HG02840 (cell line): ENCODE results near the gene PPWD1.
"Not testable (repeated sequence)": the region's sequence is repeated elsewhere in the genome, so short reads cannot be mapped to it uniquely, and the experiment has no call there.

Source experiments
- ATAC-seq: cut with Tn5 transposase; IDR thresholded peaks from one replicate; pipeline ENCODE4 v1.9.1; 2021; ENCODE audit warnings: mild to moderate bottlenecking, moderate library complexity, moderate number of reproducible peaks; ENCODE audit not compliant: unreplicated experiment, low FRiP score

PPWD1 gene

DNA sequence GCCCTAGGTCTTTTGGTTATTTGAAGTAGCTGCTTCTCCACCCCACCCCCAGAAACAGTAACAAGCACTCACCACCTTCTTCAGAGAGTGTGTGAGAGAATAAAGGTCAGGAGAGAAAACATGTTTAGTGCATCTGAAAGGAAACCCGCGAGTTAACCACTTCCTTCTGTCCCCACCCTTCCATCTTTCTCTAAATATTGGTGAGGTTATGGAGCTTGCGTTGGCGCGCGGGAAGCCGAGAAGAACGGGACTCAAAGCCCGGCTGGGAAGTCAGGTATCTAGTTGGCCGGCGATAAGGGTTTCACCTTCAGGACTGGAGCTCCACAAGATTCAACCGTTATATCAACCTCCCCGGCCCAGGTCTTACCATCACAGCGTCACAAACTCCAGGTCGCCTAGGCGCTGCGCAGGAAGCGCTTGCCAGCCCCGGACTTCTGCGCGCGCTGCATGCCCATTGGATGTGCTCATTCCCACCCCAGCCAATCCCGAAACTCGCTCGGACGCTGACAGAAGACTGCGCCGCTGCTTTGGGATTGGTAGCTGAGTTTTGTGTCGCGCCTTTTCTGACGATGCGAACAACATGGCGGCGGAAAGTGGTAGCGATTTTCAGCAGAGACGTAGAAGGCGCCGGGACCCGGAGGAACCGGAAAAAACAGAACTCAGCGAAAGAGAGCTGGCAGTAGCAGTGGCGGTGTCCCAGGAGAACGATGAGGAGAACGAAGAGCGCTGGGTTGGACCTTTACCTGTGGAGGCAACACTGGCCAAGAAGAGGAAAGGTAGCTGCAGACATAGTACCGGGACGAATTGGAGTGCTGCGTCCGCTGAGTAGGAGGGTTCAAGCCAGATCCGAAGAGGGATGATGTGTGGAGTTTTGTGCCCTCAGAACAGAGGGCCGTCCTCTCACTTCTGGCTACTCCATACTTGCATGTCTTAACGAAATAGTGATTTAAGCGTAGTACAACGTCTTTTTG, at the start of gene PPWD1, which contains the start of gene CENPK:
PPWD1 (plus strand) TSS at position 566 of the 971 bp plus-strand sequence; CDS start at position 581, 15 bp downstream.
CENPK (minus strand) TSS at position 438 of the 971 bp plus-strand sequence. CDS start 8,261 bp downstream, outside the sequence.
- peak; percentile 100 for ATAC-seq

DNA sequence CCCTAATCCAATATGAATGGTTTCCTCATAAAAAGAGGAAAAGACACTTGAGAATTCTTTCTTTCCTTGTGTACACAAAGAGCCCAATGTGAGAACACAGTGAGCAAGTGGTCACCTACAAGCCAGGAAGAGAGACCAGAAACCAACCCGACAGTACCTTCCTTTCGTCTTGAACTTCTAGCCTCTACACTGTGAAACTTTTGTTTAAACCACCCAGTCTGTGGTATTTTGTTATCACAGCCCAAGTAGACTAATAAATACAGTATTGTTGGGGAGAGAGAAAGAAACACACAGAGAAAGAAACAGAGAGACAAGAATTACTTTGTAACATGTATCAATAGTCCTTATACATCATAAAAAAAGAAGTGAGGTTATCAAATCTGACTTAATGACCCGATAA, 37.4 kb upstream of the PPWD1 start:
- no peak for ATAC-seq

DNA sequence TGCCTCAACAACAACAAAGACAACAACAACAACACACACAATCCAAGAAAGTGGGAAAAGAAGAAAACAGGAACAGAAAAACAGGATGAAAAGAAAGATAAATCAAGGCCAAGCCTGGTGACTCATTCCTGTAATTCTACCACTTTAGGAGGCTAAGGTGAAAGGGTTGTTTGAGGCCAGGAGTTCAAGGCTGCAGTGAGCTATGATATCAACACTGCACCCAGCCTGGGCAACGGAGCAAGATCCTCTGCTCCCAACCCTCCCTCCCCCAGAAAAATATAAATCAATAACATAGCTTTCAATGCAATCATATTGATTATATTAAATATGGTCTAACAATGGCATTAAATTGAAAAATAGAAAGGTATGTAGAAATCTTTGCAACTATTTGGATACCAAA, 32.2 kb upstream of the PPWD1 start:
- ATAC-seq = no peak

DNA sequence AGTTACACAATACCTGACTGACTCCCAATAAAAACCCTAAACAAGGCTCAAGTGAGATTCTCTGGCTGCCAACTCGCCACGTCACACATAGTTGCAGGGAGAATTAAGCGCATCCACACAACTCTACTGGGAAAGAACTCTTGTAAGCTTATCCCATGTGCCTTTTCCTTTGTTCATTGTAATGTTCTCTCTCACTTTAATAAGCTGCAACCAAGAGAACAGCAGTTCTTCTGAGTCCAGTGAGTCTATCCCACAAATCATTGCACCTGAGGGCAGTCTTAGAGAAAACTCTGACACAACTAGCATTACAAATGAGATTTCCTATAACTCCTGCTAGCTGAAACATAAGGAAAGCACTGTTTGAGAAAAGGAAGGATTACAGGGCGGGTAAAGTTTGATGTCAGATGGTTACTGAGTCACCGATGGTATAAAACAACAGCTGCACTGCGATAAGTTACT, 27.5 kb upstream of the PPWD1 start:
- no peak for ATAC-seq

DNA sequence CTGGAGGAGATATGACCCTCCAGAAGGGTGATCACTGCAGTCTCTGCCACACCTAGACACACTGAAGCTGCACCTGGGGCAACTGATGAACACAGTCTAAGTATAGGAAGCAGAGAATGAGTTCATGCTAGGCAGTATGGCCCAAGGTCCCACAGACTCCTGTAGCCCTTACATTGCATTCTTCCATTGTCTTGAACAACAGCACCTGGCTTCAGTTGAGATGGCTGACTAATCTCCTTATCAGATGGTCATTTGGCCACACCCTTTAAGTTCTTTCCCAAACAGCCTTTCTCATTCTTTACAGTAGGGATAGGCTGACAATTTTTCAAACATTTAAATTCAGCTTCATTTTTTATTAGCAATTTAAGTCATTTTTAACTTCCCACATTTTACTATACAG, 23.3 kb upstream of the PPWD1 start:
- ATAC-seq = no peak

DNA sequence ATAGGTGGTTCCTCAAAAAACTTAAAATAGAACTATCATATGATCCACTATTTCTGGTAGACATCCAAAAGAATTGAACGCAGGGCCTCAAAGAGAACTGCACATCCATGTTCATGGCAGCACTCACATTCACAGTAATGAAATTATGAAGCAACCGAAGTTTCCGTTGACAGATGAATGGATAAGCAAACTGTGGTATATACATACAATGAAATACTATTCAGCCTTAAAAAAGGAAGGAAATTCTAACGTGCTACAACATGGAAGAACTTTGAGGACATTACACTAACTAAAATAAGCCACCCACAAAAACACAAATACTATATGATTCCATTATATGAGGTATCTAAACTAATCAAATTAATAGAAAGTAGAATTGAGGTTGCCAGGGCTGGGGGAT, 18.6 kb upstream of the PPWD1 start:
- no peak for ATAC-seq

DNA sequence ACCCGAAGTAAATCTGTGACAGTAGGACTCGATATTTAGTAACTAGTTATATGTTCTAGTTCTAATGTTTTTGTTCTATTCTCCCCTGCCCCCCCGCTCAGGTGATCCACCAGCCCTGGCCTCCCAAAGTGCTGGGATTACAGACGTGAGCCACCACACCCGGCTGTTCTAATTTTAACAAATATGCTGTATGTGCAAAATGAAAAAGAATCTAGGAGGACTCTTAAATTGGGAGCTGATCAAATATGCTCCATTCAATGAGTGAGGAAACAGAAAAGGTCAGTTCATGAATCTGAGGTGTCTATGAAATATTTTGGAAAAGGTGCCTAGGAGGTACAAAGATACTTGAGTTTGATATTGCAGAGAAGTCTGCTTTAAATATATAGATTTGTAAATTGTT, 17.0 kb upstream of the PPWD1 start:
- no peak for ATAC-seq

DNA sequence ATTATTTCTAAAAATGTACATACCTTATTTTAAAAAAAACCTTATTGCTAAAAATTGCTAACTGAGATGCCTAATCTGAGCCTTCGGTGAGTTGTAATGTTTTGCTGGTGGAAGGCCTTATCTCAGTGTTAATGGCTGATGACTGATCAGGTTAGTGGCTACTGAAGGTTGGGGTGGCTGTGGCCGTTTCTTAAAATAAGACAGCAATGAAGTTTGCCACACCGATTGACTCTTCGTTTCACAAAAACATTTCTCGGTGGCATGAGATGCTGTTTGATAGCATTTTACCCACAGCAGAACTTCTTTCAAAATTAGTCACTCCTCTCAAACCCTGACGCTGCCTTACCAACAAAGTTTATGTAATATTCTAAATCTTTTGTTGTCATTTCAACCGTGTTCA, 14.8 kb upstream of the PPWD1 start:
- ATAC-seq = no peak

DNA sequence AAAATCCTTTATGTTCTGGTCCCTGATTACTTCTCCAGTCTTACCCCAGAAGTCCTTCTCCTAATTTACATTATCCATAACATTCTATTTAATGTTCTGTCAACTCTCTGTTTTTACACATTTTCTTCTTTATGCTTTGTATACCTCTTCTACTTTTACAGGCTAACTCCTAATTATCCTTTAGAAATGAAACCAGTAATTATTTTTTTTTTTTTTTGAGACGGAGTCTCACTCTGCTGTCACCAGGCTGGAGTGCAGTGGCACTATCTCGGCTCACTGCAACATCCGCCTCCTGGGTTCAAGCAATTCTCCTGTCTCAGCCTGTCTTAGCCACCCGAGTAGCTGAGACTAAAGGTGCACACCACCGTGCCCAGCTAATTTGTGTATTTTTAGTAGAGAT, 9.2 kb upstream of the PPWD1 start:
- no peak for ATAC-seq

DNA sequence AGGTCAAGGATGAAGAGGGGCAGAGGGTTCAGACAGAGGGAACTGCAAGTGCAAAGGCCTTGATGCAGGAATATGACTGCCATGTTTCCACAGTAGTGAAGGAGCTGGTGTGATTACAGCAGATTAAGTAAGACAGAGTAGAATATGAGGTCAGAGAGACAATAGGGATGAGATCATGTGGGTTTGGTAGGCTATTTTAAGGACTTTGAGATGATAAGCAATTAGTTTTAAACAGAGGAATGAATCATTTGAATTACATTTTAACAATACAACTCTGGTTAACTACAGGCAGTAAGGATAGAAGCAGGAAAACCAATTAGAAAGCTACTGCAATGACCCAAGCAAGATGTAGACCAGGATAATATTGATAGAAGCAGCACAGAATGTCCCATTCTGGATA, 7.8 kb upstream of the PPWD1 start:
- ATAC-seq = no peak

DNA sequence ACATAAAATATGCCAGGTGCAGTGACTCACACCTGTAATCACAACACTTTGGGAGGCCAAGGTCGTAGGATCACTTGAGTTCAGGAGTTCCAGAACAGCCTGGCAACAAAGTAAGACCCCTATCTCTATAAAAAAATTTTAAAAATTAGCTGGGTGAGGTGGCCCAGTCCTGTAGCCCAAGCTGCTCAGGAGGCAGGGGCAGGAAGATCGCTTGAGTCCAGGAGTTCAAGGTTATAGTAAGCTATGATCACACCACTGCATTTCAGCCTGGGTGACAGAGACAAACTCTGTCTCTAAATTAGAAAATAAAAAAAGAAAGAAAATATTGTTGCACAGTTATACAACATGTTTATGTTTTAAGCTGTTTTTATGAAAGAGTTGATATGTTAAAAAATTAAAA, 6.9 kb upstream of the PPWD1 start:
- ATAC-seq = no peak

DNA sequence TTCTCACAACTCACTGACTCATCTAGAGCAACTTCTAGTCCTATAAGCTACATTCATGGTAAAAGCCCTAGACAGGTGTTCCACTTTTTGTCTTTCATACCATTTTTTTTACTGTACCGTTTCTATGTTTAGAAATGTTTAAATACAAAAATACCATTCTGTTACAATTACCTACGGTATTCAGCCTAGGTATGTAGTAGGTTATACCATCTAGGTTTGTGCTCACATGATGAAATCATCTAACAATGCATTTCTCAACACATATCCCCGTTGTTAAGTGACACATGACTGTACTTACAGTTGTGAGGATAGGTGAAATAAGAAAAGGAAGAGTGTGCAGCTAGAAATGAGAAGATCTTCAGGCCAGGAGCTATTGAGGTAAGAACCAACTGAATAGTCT, 6.4 kb upstream of the PPWD1 start:
- ATAC-seq = no peak

DNA sequence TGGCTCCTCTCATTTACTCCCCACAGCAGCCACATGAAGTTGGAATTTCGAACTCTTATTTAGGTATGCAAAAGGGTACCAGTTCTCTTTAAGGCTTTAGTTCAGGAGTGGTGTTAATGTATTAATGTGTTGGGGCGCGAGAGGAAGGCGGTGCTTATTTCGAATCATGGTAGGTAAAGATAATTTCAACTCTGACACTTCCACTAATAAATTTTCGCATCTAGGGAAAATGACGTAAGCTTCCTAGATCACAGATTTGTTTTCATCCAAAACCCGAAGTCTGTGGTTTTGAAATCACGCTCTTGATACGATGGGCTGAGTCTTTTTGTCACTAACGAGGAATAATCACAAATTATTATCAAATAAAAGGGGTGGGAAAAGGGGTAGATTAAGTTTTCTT, 681 bp downstream of the PPWD1 start:
- ATAC-seq = no peak

DNA sequence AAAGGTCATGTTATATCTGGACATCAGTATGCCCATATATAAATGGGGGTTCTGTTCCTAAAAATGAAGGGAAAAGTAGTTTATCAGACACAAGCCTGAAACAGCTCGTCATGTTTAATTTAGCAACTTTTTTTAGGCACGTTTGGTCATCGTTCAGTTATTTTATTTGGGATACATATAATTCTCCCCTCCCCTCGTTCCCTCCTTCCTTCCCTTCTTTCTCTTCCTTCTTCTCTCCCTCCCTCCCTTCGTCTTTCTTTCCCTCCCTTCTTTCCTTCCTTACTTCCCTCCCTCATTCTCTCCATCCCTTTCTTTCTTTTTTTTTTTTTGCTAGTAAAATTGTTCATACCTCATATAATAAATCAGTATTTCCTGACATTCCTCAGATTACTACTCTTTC, 3.4 kb downstream of the PPWD1 start:
- no peak for ATAC-seq

DNA sequence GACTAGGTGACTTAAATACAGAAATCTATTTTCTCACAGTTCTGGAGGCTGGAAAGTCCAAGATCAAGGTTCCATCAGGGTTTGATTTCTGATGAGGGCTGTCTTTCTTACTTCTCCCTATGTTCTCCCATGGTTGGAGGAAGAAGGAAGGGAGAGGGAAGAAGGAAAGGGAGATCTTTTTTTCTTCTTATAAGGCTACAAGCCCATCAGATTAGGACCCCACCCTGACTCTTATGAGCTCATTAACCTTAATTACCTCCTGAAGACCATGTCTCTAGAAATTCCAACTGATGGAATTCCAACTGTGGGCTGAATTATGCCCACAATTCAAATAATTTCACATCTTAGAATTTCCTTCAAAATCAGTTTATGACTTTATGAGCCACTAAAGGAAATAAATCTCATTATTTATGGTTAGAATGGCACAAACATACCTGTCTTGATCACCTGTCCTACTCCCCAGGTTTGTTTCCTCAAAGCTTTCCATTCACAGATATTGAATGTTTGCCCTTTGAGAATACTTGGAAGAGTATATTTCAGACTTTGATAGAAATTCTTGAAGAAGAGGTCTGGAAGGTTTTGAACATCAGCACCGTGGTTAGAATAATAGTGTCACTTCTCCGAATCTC, 7.6 kb downstream of the PPWD1 start:
- ATAC-seq = no peak

DNA sequence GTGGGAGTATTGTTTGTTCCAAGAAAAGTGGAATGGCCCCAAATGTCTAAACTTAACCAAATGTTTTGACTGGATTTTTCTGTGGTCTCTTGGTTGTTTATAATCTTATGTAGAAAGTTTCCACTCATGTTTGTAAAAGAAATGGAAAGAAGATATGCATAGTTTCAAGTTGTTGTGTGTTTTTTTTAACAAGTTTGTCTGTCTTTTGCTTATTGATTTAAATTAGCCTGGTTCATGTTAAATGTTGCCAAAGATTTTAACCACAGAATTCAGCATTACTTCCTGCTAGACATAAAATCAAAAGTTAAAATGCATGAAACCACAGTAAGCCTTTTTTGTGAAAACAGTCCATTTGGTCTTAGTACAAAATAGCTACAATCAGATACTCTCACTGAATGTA, 14.0 kb downstream of the PPWD1 start:
- ATAC-seq = no peak

DNA sequence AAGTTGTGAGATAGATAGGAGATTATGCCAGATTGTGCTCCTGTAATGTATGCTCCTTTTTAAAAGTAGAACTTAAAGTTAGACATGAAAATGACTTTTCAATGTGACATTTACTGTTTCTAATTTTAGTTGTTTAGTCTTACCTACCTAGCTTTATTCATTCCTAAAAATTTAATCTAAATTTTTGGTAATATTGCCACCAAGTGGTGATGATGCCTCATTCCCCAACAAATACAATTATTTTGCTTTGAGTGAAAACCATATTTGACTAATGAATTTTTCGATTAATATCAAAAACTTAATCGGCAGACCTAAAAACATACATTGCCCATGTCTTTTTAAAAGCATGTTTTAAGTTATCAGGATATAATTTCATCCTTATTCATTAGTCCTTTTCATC, 25.6 kb downstream of the PPWD1 start:
- no peak for ATAC-seq

DNA sequence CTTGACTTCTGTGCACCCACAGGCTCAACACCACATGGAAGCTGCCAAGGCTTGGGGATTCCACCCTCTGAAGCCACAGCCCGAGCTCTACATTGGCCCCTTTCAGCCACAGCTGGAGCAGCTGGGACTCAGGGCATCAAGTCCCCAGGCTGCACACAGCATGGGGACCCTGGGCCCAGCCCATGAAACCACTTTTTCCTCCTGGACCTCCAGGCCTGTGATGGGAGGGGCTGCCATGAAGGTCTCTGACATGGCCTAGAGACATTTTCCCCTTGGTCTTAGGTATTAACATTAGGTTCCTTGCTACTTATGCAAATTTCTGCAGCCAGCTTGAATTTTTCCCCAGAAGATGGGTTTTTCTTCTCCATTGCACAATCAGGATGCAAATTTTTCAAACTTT, 38.7 kb downstream of the PPWD1 start:
- not testable (repeated sequence) for ATAC-seq

DNA sequence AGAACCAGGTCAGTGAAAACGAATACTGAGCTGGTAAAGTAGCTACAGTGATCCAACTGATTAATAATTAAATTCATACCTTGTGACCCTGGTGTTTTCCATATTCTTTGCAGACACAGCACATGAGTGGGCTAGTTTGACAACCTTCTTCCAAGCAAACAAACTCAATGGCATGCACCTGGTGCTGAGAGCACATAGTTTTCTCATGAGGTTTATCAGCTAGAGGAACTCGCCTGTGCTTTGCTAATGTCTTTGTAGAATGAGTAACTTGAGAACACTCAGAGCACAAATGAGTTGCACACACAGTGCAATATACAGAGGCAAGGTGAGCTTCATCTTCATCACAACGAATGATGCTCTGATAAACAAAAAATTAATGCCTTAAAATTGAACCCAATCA, 48.4 kb downstream of the PPWD1 start:
- ATAC-seq = no peak

DNA sequence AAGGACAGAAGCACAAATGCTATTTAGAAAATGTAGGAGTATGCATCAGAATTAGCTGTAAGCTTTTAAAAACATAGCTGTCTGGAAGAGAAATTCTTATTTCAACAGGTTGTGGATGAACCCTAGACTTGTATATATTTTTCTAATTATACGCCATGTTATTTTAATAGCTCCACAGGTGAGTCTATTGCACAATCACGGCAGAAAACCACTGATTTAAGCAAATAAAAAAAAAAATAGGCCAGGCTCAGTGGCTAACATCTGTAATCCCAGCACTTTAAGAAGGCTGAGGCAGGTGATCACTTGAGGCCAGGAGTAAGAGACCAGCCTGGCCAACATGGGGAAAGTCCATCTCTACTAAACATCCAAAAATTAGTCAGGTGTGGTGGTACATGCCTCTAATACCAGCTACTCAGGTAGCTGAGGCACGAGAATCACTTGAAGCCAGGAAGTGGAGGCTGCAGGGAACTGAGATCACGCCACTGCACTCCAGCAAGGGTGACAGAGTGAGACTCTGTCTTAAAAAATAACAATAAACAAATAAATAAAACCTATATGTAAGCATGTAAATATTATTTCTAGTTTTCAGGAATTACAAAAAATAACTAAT, 49.3 kb downstream of the PPWD1 start:
- no peak for ATAC-seq

DNA sequence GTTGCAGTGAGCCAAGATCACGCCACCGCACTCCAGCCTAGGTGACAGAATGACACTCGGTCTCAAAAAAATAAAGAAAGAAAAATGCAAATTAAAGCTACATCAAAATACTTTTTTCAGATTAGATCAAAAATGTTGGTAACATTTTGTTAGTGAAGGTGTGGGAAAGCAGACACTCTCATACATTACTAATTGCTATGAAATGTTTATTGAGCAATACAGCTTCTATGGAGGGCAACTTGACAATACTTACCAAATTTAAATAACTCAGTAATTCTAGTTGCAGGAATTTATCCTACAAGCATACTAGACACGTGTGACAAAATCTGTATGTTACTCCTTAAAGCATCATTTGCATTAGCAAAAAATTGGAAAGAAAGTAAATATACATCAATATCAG, 56.9 kb downstream of the PPWD1 start:
- no peak for ATAC-seq
